ENCODE results near the gene ATG13.

The ATG13 gene

DNA sequence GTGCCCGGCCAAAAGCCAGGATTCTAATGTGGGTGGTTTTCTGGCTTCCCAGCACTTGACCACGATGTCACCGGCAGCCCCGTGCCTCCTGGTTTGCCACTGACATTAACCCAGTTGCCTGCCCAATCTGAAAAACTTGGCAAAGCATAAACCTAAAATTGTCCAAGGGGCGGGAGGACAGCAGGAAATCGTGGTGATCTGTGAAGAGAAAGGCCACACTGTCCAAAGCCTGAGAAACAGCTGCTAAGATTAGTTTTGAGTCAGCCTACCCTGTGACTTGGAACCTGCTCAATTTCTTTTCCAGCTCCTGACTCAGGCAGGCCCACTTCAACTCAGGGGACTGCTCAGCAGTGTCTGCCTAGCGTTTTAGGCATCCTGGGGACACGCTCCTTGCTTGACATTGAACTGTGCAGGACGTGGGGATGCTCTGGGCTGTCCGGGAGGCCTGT lies 93.5 kb downstream of the ATG13 start:
- ChIA-PET POLR2A (no interaction called here), CTCF (no interaction called here)
- Histone ChIP-seq H3K9me3 (ENCODE audit: control insufficient read depth, insufficient read depth, low read depth, low read length) (no peaks in the 10 kb centered on the region), H3K27ac (ENCODE audit: extremely low read depth, low read depth, low read length) (no peak overlapping the region), H3K4me3 (ENCODE audit: low read depth, low read length) (no peak overlapping the region), H3K36me3 (ENCODE audit: control insufficient read depth in 2 of 2, insufficient read depth in 1 of 2, low read length in 2 of 2) (peaks cover 0 to 19% of the 10 kb centered on the region in 2 experiments; a peak in 1 of 3 replicates), H3K4me1 (ENCODE audit: control insufficient read depth, insufficient read depth, low read length) (no peaks in the 10 kb centered on the region)
- TF ChIP-seq ZNF121 (tag by site-specific recombination; IDR thresholded peaks at IDR 0.05) (no peak), ZNF670 (tag by site-specific recombination; IDR thresholded peaks at IDR 0.05; ENCODE audit: low read depth) (no peak), ZNF132 (tag by site-specific recombination; IDR thresholded peaks at IDR 0.05; ENCODE audit: borderline replicate concordance) (no peak), ZNF514 (tag by site-specific recombination; IDR thresholded peaks at IDR 0.05) (no peak), HOXD13 (CRISPR knock-in tag; IDR thresholded peaks at IDR 0.05; ENCODE audit: borderline replicate concordance) (no peak), ZNF654 (tag by site-specific recombination; IDR thresholded peaks at IDR 0.05; ENCODE audit: low read depth) (no peak), ZNF530 (tag by site-specific recombination; IDR thresholded peaks at IDR 0.05; ENCODE audit: low read depth) (no peak), ZNF610 (tag by site-specific recombination; IDR thresholded peaks at IDR 0.05; ENCODE audit: borderline replicate concordance) (no peak), ZFHX2 (tag by site-specific recombination; conservative IDR thresholded peaks at IDR 0.05) (no peak)
- TF ChIP-seq, protein P1, sequence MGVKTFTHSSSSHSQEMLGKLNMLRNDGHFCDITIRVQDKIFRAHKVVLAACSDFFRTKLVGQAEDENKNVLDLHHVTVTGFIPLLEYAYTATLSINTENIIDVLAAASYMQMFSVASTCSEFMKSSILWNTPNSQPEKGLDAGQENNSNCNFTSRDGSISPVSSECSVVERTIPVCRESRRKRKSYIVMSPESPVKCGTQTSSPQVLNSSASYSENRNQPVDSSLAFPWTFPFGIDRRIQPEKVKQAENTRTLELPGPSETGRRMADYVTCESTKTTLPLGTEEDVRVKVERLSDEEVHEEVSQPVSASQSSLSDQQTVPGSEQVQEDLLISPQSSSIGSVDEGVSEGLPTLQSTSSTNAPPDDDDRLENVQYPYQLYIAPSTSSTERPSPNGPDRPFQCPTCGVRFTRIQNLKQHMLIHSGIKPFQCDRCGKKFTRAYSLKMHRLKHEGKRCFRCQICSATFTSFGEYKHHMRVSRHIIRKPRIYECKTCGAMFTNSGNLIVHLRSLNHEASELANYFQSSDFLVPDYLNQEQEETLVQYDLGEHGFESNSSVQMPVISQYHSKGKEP (tag by site-specific recombination; IDR thresholded peaks at IDR 0.05) = no peak
- TF ChIP-seq, protein P2, sequence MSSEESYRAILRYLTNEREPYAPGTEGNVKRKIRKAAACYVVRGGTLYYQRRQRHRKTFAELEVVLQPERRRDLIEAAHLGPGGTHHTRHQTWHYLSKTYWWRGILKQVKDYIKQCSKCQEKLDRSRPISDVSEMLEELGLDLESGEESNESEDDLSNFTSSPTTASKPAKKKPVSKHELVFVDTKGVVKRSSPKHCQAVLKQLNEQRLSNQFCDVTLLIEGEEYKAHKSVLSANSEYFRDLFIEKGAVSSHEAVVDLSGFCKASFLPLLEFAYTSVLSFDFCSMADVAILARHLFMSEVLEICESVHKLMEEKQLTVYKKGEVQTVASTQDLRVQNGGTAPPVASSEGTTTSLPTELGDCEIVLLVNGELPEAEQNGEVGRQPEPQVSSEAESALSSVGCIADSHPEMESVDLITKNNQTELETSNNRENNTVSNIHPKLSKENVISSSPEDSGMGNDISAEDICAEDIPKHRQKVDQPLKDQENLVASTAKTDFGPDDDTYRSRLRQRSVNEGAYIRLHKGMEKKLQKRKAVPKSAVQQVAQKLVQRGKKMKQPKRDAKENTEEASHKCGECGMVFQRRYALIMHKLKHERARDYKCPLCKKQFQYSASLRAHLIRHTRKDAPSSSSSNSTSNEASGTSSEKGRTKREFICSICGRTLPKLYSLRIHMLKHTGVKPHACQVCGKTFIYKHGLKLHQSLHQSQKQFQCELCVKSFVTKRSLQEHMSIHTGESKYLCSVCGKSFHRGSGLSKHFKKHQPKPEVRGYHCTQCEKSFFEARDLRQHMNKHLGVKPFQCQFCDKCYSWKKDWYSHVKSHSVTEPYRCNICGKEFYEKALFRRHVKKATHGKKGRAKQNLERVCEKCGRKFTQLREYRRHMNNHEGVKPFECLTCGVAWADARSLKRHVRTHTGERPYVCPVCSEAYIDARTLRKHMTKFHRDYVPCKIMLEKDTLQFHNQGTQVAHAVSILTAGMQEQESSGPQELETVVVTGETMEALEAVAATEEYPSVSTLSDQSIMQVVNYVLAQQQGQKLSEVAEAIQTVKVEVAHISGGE (tag by site-specific recombination; conservative IDR thresholded peaks at IDR 0.05; ENCODE audit: low read depth) = no peak

- Histone ChIP-seq H3K4me1 (ENCODE audit: control insufficient read depth, insufficient read depth, low read length) (no peaks in the 10 kb centered on the region), H3K27ac (ENCODE audit: extremely low read depth, low read depth, low read length) (no peak overlapping the region), H3K9me3 (ENCODE audit: control insufficient read depth, insufficient read depth, low read depth, low read length) (no peaks in the 10 kb centered on the region), H3K4me3 (ENCODE audit: low read depth, low read length) (no peak overlapping the region), H3K36me3 (ENCODE audit: control insufficient read depth in 2 of 2, insufficient read depth in 1 of 2, low read length in 2 of 2) (peaks cover 0 to 15% of the 10 kb centered on the region in 2 experiments; a peak in 1 of 3 replicates)
- no peak for TF ChIP-seq SP3 (tag by site-specific recombination; IDR thresholded peaks at IDR 0.05)
- TF ChIP-seq, protein P3, sequence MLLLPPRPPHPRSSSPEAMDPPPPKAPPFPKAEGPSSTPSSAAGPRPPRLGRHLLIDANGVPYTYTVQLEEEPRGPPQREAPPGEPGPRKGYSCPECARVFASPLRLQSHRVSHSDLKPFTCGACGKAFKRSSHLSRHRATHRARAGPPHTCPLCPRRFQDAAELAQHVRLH (tag by site-specific recombination; IDR thresholded peaks at IDR 0.05) = no peak
- TF ChIP-seq OVOL3 (tag by site-specific recombination; IDR thresholded peaks at IDR 0.05) = no peak
- TF ChIP-seq MZF1 (tag by site-specific recombination; IDR thresholded peaks at IDR 0.05; ENCODE audit: borderline replicate concordance) = no peak
- no peak for TF ChIP-seq ZNF16 (tag by site-specific recombination; IDR thresholded peaks at IDR 0.05; ENCODE audit: low read depth)
- TF ChIP-seq, protein P4, sequence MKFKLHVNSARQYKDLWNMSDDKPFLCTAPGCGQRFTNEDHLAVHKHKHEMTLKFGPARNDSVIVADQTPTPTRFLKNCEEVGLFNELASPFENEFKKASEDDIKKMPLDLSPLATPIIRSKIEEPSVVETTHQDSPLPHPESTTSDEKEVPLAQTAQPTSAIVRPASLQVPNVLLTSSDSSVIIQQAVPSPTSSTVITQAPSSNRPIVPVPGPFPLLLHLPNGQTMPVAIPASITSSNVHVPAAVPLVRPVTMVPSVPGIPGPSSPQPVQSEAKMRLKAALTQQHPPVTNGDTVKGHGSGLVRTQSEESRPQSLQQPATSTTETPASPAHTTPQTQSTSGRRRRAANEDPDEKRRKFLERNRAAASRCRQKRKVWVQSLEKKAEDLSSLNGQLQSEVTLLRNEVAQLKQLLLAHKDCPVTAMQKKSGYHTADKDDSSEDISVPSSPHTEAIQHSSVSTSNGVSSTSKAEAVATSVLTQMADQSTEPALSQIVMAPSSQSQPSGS (tag by site-specific recombination; IDR thresholded peaks at IDR 0.05; ENCODE audit: low read depth) = no peak
- no peak for TF ChIP-seq ZNF157 (tag by site-specific recombination; IDR thresholded peaks at IDR 0.05)
- no peak for TF ChIP-seq ZNF221 (tag by site-specific recombination; IDR thresholded peaks at IDR 0.05; ENCODE audit: borderline replicate concordance)
- TF ChIP-seq ZNF701 (tag by site-specific recombination; IDR thresholded peaks at IDR 0.05) = no peak
- TF ChIP-seq ZNF19 (tag by site-specific recombination; IDR thresholded peaks at IDR 0.05; ENCODE audit: low read depth) = no peak
- no peak for TF ChIP-seq ZFP41 (tag by site-specific recombination; IDR thresholded peaks at IDR 0.05; ENCODE audit: borderline replicate concordance)
- TF ChIP-seq ZNF501 (tag by site-specific recombination; IDR thresholded peaks at IDR 0.05) = no peak
- TF ChIP-seq GLI4 (tag by site-specific recombination; IDR thresholded peaks at IDR 0.05) = no peak
- TF ChIP-seq ZNF670 (tag by site-specific recombination; IDR thresholded peaks at IDR 0.05; ENCODE audit: low read depth) = no peak
- no peak for TF ChIP-seq ZNF692 (tag by site-specific recombination; IDR thresholded peaks at IDR 0.05)
- TF ChIP-seq GFI1B (tag by site-specific recombination; IDR thresholded peaks at IDR 0.05) = no peak
- TF ChIP-seq KLF8 (tag by site-specific recombination; IDR thresholded peaks at IDR 0.05) = no peak
- no peak for TF ChIP-seq ZNF624 (tag by site-specific recombination; IDR thresholded peaks at IDR 0.05)
- TF ChIP-seq ZNF354C (tag by site-specific recombination; IDR thresholded peaks at IDR 0.05; ENCODE audit: borderline replicate concordance, low read depth) = no peak
- no peak for TF ChIP-seq HOXD13 (CRISPR knock-in tag; IDR thresholded peaks at IDR 0.05; ENCODE audit: borderline replicate concordance)
- CTCF ChIA-PET = interaction anchor here (0.6 kb wide), 1 partner anchor 1042 kb away, joined by 4 read pairs; no protein-coding TSS in a partner anchor
- POLR2A ChIA-PET = no interaction called here
Measured at GRCh38 chr11:46711303-46711702, 94.0 kb downstream of the ATG13 start.

All from HEK293 (cell line).